Activated T-helper 2 cell treated with anti-CD3 and anti-CD28 coated beads, Interferon-gamma antibody, Interleukin-2, Interleukin-4, amounts not matched to agents 10 μg/mL and 5 μg/mL and 100 μg/mL, durations not matched to agents 14 hours and 24 hours and 36 hours (primary cell): ENCODE measurements around the gene RRP9. TPM values are rescaled to one million over a fixed set of nuclear protein-coding genes. Genes with fewer than 3 reads are reported as not detected.
"Not testable (repeated sequence)": the region's sequence is repeated elsewhere in the genome, so short reads cannot be mapped to it uniquely, and the experiment has no call there.

Experiments used
- DNase-seq: peaks from one replicate; pipeline ENCODE4 v3.0.0; 2021; ENCODE audit warnings: low spot score
- H3K27ac Mint-ChIP-seq: one replicate; pipeline ENCODE4 v1.8.0; 2021; ENCODE audit warnings: mixed read lengths
- H3K27me3 Mint-ChIP-seq: one replicate; pipeline ENCODE4 v1.8.0; 2021; ENCODE audit warnings: low read depth, mixed read lengths
- H3K36me3 Mint-ChIP-seq: one replicate; pipeline ENCODE4 v1.8.0; 2021; ENCODE audit warnings: low read depth, mixed read lengths
- H3K4me1 Mint-ChIP-seq: one replicate; pipeline ENCODE4 v1.8.0; 2021; ENCODE audit warnings: low read depth, mixed read lengths
- H3K4me3 Mint-ChIP-seq: one replicate; pipeline ENCODE4 v1.8.0; 2021; ENCODE audit warnings: low read depth, mild to moderate bottlenecking, moderate library complexity, mixed read lengths
- H3K9me3 Mint-ChIP-seq: one replicate; pipeline ENCODE4 v1.8.0; 2021; ENCODE audit warnings: mixed read lengths
- intact Hi-C: fragments of 100-400 bp; cut with micrococcal nuclease; formaldehyde crosslinking; loops from one replicate; pipeline ENCODE4 v1.15.1; 2023
- total RNA-seq: library from RNA; stranded (reverse); gene quantifications from 2 replicates; pipeline ENCODE4 v1.2.3, GENCODE V29; 2022

The RRP9 gene
- total RNA-seq, 1 donor from 2014 or later = 57.5 TPM

GRCh38 chr3:51927061-51927977, 14.4 kb downstream of the RRP9 start:
- Mint-ChIP-seq H3K4me1 (no peaks in the 10 kb centered on the region), H3K27ac (no peak overlapping the region), H3K27me3 (no peaks in the 10 kb centered on the region), H3K4me3 (no peak overlapping the region), H3K9me3 (no peaks in the 10 kb centered on the region), H3K36me3 (no peaks in the 10 kb centered on the region)
- intact Hi-C loops = no loop called here
- DNase-seq = no peak

- peaks cover 19% of the 10 kb centered on the region for H3K27me3 Mint-ChIP-seq
- H3K4me1 Mint-ChIP-seq = no peaks in the 10 kb centered on the region
- H3K9me3 Mint-ChIP-seq = no peaks in the 10 kb centered on the region
- H3K4me3 Mint-ChIP-seq = no peak overlapping the region
- H3K36me3 Mint-ChIP-seq = no peaks in the 10 kb centered on the region
- intact Hi-C loops = no loop called here
- no peak overlapping the region for H3K27ac Mint-ChIP-seq
- no peak for DNase-seq
Observed at GRCh38 chr3:51921081-51921578, 20.6 kb downstream of the RRP9 start.

- H3K36me3 Mint-ChIP-seq = no peaks in the 10 kb centered on the region
- no peak overlapping the region for H3K4me3 Mint-ChIP-seq
- peaks cover 18% of the 10 kb centered on the region for H3K27me3 Mint-ChIP-seq
- H3K27ac Mint-ChIP-seq = no peak overlapping the region
- no peaks in the 10 kb centered on the region for H3K9me3 Mint-ChIP-seq
- intact Hi-C loops = no loop called here
- H3K4me1 Mint-ChIP-seq = no peaks in the 10 kb centered on the region
- no peak for DNase-seq
Observed at GRCh38 chr3:51916418-51916817, 25.3 kb downstream of the RRP9 start.

- no peak overlapping the region for H3K4me3 Mint-ChIP-seq
- no peak for DNase-seq
- no peaks in the 10 kb centered on the region for H3K4me1 Mint-ChIP-seq
- H3K27ac Mint-ChIP-seq = no peak overlapping the region
- intact Hi-C loops = no loop called here
- no peaks in the 10 kb centered on the region for H3K36me3 Mint-ChIP-seq
- no peaks in the 10 kb centered on the region for H3K27me3 Mint-ChIP-seq
- H3K9me3 Mint-ChIP-seq = peaks cover 19% of the 10 kb centered on the region
Observed at GRCh38 chr3:51908026-51908425, 33.7 kb downstream of the RRP9 start.

- peaks cover 18% of the 10 kb centered on the region for H3K9me3 Mint-ChIP-seq
- no peaks in the 10 kb centered on the region for H3K4me1 Mint-ChIP-seq
- DNase-seq = no peak
- peaks cover 14% of the 10 kb centered on the region for H3K27me3 Mint-ChIP-seq
- H3K27ac Mint-ChIP-seq = no peak overlapping the region
- no peaks in the 10 kb centered on the region for H3K36me3 Mint-ChIP-seq
- H3K4me3 Mint-ChIP-seq = no peak overlapping the region
- intact Hi-C loops = no loop called here
Observed at GRCh38 chr3:51904034-51904823, 37.5 kb downstream of the RRP9 start.

GRCh38 chr3:51902361-51902760, 39.3 kb downstream of the RRP9 start:
- peaks cover 23% of the 10 kb centered on the region for H3K27me3 Mint-ChIP-seq
- intact Hi-C loops, H3K27ac Mint-ChIP-seq, H3K4me1 Mint-ChIP-seq, H3K4me3 Mint-ChIP-seq, H3K36me3 Mint-ChIP-seq, DNase-seq: not testable (repeated sequence)
- peaks cover 12% of the 10 kb centered on the region for H3K9me3 Mint-ChIP-seq

GRCh38 chr3:51900043-51900442, 41.7 kb downstream of the RRP9 start:
- H3K4me1 Mint-ChIP-seq, H3K9me3 Mint-ChIP-seq, DNase-seq, H3K4me3 Mint-ChIP-seq, H3K36me3 Mint-ChIP-seq, H3K27ac Mint-ChIP-seq, intact Hi-C loops: not testable (repeated sequence)
- H3K27me3 Mint-ChIP-seq = peaks cover 25% of the 10 kb centered on the region

GRCh38 chr3:51897391-51897790, 44.3 kb downstream of the RRP9 start:
- Mint-ChIP-seq H3K4me3 (no peak overlapping the region), H3K4me1 (peaks cover 2% of the 10 kb centered on the region), H3K36me3 (no peaks in the 10 kb centered on the region), H3K9me3 (no peaks in the 10 kb centered on the region), H3K27me3 (peaks cover 26% of the 10 kb centered on the region), H3K27ac (no peak overlapping the region)
- no peak for DNase-seq
- intact Hi-C loops = no loop called here

- DNase-seq = no peak
- Mint-ChIP-seq H3K27ac (no peak overlapping the region), H3K4me1 (peaks cover 8% of the 10 kb centered on the region), H3K9me3 (no peaks in the 10 kb centered on the region), H3K4me3 (no peak overlapping the region), H3K36me3 (no peaks in the 10 kb centered on the region), H3K27me3 (peaks cover 29% of the 10 kb centered on the region)
- intact Hi-C loops = no loop called here
Observed at GRCh38 chr3:51896607-51897305, 44.9 kb downstream of the RRP9 start.

- H3K27me3 Mint-ChIP-seq = peaks cover 21% of the 10 kb centered on the region
Observed at GRCh38 chr3:51894939-51895338, 46.8 kb downstream of the RRP9 start.

GRCh38 chr3:51894391-51894790, 47.3 kb downstream of the RRP9 start:
- Mint-ChIP-seq H3K27me3 (peaks cover 19% of the 10 kb centered on the region), H3K4me3 (no peak overlapping the region), H3K9me3 (no peaks in the 10 kb centered on the region), H3K4me1 (peaks cover 19% of the 10 kb centered on the region), H3K27ac (no peak overlapping the region), H3K36me3 (no peaks in the 10 kb centered on the region)
- no peak for DNase-seq
- intact Hi-C loops = no loop called here

More at GRCh38 chr3:51894939-51895338, 46.8 kb downstream of the RRP9 start:
- no peaks in the 10 kb centered on the region for H3K9me3 Mint-ChIP-seq
- no peaks in the 10 kb centered on the region for H3K36me3 Mint-ChIP-seq
- H3K4me1 Mint-ChIP-seq = peaks cover 19% of the 10 kb centered on the region
- intact Hi-C loops = no loop called here
- H3K4me3 Mint-ChIP-seq = no peak overlapping the region
- DNase-seq = no peak
- no peak overlapping the region for H3K27ac Mint-ChIP-seq

GRCh38 chr3:51891242-51892039, 50.3 kb downstream of the RRP9 start:
- Mint-ChIP-seq H3K9me3 (no peaks in the 10 kb centered on the region), H3K36me3 (no peaks in the 10 kb centered on the region), H3K4me3 (no peak overlapping the region), H3K4me1 (peaks cover 17% of the 10 kb centered on the region), H3K27me3 (peaks cover 8% of the 10 kb centered on the region), H3K27ac (no peak overlapping the region)
- intact Hi-C loops = no loop called here
- DNase-seq = no peak
